ENCODE results near the gene PRCP.

Gene PRCP

DNA sequence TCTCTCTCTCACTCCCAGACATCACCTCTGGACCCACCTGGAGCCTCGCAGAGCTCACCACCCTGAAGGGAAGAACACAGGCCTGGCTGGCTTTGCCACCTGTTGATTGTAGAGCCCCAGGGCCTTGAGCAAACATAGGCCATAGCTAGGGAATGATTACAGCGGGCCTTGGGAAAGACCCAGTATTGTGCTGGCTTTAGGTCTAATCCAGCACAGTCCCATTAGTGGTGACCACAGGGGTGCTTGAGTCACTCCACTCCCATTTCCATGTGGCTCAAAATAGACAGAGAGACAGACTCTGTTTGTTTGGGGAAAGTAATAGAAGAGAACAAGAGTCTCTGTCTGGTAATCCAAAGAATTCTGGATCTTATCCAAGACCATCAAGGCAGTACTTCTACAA is 123.9 kb downstream of the PRCP start:
- FAIRE-seq: no peak

DNA sequence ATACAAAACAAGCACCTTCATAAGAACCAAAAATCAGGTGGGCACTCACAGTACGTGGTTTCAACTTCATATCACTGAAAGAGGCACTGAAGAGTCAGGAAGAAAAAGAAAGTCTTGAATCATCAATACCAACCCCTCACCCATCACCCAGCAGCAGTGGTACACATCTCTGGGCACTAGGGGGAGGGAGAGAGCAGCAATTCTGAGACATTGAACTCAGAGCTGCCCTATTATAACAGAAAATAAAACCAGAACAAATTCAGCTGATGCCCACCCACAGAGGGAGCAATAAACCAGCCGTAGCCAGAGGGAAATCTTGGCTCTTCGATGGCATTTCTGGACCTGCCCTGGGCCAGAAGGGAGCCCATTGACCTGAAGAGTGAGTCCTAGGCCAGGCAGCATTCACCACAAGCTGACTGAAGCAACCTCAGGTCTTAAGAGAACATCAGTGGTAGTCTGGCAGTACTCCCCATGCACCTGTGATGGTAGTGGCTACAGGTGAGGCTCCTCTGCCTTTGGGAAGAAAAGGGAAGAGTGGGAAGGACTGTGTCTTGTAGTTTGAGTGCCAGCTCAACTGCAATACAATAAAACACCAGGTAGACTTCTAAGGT is 124.4 kb downstream of the PRCP start:
- FAIRE-seq: no peak

DNA sequence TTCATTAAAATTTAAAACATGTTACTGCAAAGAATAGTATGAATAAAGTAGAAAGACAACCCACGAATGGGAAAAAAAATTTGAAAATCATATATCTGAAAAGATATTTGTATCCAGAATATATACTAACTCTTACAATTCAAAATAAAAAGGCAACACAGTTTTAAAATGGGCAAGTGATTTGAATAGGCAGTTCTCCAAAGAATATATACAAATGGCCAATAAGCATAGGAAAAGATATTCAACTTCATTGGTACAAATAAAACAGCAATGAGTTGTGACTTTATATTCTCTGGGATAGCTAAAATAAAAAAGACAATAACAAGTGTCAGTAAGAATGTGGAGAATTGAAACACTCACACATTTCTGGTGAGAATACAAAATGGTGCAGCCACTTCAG is 125.0 kb downstream of the PRCP start:
- FAIRE-seq: no peak
